ENCODE results near the gene RAPGEF2.

The RAPGEF2 gene

DNA sequence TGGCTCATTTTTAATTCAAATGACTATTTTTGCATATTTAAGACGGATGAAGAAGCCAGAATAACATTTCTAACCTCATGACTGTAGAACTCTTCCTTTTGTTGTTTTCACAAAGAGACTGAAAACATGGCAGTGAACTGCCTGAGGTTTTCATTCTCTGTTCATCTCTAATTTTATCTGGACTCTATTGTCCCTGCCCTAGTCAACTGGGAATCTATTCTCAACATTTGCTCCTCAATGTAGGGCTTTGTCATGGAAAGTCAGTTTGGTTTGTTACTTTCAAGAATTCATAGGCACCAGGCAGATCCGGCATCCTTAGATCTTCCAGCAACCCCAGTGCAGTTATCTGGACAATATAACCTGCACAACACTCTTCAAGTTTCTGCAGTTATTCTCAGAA is 277.0 kb downstream of the RAPGEF2 start:
- DNase-seq: no peak

DNA sequence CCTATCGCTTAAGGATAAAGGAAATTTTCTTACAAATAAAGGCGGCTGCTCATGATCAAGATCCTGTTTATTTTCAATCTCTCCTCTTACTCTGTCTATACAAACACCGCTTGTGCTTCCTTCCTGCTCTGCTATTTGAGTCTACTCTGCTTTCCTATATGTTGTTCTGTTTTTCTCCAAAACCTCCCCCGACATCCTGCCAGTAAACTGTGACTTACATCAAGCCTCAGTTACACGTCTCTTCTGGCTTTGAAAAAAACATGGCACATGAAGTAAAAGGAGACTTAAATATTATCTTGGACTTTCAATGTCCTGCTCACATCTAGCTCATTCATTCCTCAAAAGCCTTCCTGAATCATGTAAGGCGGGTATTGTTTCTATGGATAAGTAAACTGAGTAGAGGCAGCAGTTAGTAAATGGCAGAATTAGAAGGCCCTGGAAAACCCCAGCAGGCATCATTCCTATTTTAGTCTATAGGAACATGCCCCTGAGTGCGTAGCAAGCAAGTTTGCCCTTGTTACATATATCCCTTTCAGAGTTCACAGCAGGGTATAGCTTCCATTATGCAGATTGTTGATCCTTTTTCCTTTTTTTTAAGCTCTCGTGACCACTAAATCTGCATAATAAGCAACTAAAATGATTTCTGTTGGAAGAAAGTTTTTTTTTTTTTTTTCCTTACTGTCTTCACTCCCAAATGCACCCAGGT is 280.1 kb downstream of the RAPGEF2 start:
- DNase-seq: no peak

DNA sequence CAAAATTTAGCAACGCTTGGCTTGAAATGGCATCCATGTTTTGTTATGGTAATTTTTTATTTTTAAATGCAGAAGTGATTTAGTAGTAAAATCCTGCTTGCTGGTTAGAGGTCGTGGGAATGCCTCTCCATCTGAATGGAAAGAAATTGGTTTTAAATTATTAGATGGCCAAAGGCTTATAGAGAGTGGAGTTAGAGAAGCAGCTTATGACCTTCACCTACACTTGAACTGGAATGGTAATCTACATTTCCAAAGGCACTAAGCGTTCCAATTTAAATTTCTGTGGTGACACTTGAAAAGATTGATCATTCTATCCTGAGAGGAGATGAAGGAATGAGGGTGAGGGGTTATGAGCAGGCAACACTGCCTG is 280.7 kb downstream of the RAPGEF2 start:
- DNase-seq: no peak

DNA sequence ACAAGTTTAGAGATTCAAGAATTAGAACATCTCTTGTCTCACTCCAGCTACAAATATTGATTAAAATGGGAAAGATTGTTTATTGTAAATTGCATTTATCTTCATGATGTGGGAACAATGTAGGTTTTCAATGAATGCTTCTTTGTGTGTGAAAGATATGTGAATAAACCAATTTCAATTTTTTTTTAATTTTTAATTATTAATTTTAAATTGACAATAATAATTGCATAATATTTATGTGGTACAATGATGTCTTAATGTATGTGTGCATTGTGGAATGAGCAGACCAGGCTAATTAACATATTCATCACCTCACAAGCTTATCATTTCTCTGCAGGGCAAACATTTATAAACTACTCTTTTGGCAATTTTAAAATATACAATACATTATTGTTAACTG is 281.1 kb downstream of the RAPGEF2 start:
- no peak for DNase-seq

DNA sequence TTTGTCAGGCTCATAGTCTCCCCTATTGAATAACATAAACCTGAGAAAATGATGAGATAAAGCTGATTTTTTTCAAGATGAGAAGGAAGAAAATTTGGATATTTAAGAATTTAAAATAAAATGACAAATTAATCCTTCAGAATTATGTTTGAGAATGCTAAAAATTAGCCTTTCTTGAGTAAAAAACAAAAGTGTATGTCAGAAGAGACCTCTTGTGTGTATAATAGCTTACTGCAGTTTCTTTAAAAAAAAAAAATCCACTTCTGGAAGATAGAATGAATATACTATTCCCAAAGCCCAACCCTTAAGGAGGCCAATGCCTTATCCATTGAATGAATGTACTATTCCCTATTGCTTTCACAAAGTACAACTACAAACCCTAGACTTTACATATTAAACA is 281.8 kb downstream of the RAPGEF2 start:
- DNase-seq: no peak

DNA sequence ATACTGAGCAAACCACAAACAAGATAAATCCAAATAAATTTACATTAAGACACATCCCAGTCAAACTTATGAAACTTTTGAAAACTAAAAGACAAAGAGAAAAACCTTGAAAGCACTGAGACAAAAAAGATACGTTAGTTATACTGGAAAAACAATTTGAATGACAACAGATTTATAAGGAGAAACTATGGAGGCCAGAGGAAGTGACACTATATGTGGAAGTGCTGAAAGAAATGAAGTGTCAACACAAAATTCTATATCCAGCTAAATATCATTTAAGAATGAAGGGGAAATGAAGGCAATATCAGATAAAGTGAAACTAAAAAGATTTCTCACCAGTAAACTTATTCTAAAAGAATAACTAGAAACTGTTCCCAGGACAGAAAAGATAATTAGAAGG is 283.7 kb downstream of the RAPGEF2 start:
- no peak for DNase-seq

DNA sequence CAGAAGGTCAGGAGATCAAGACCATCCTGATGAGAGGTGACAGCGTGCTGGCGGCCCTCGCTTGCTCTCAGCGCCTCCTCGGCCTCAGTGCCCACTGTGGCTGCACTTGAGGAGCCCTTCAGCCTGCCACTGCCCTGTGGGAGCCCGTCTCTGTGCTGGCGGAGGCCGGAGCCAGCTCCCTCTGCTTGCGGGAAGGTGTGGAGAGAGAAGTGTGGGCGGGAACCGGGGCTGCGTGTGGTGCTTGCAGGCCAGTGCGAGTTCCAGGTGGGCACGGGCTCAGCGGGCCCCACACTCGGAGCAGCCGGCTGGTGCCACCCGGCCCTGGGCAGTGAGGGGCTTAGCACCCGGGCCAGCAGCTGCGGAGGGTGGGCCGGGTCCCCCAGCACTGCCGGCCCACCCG is 286.9 kb downstream of the RAPGEF2 start:
- no peak for DNase-seq

DNA sequence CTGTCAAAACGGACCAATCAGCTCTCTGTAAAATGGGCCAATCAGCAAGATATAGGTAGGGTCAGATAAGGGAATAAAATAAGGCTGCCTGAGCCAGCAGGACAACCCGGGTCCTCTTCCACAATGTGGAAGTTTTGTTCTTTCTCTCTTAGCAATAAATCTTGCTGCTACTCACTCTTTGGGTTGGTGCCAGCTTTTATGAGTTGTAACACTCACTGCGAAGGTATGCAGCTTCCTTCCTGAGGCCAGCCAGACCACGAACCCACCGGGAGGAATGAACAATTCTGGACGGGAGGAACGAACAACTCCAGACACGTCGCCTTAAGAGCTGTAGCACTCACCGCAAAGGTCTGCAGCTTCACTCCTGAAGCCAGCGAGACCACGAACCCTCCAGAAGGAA is 287.8 kb downstream of the RAPGEF2 start:
- DNase-seq: no peak

DNA sequence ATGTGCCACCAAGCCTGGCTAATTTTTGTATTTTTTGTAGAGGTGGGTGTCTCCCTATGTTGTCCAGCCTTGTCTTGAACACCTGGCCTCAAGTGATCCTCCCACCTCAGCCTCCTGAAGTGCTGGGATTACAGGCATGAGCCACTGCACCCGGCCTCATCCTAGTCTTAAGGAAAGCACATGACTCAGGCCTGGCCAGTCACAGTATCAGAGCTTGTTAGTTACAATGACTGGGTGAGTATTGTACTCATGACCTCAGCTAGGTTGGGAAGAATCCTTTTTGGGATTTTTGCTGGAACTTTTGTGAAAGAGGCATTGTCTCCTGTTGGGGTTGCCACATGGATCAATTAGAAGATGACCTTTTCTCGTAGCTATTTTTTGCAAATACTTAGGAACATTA is 292.8 kb downstream of the RAPGEF2 start:
- no peak for DNase-seq

DNA sequence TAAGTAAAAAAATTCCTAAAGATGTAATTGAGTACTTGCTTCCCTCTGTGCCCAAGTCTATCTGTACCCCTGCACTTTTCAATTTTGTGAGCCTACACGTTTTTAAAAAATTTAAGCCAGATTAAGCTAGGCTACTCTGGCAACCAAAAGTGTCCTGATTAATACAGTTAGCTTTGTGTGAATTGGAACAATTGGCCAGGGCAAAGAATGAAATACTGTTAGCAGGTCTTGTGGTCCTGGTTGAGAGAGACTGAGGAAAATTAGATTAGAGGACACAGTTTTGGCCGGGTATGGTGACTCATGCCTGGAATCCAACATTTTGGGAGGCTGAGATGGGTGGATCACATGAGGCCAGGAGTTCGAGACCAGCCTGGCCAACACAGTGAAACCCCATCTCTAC is 293.3 kb downstream of the RAPGEF2 start:
- no peak for DNase-seq

DNA sequence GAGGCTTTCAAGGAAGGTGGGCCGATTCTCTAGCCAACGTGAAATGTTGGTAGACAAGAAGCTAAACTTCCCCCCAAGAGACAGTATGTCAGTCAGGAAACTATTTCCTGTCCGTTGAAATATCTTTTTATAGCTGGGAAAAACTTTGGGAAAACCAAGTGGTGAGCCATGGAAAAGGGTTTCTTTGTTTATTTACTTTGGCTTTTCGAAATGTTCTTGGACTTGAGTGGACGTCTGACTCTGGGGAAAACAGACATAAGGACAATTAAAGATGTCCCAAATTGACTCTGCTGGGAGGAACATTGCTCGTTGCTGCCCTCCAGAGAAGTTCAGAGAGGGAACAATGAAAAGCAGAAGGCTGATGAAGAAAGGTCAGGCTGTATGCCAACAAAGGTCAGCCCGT is 295.4 kb downstream of the RAPGEF2 start:
- no peak for DNase-seq

DNA sequence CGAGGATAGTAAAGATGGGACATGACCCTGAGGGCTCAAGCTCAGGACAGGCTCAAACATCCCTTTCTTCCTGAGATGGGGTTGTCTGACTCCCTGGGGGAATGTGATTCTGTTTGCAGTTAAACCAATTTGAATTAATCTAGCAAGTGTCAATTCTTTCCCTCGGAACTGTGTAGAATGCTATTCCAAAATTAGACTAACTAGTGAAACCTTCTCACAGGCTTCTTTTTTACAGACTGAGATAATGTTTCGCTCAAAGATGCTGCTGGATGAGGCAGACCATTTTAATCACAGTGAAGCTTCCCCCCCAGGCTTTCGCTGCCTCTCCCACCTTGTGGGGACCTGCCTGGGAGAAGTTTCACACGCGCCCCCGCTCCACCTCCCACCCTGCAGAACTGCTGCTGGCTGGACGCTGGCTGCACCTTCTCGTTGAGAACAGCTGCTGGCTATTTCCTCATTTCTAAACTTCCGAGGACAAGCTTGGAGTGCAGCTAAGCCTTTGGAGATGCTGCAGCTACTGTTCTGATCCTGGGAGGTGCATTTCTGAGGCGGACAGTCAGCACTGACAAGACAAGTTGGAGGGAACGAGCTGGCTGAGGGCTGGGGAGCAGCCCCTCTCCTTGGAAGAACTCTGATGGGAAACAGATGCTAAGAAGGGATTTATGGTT is 297.8 kb downstream of the RAPGEF2 start:
- DNase-seq: no peak

DNA sequence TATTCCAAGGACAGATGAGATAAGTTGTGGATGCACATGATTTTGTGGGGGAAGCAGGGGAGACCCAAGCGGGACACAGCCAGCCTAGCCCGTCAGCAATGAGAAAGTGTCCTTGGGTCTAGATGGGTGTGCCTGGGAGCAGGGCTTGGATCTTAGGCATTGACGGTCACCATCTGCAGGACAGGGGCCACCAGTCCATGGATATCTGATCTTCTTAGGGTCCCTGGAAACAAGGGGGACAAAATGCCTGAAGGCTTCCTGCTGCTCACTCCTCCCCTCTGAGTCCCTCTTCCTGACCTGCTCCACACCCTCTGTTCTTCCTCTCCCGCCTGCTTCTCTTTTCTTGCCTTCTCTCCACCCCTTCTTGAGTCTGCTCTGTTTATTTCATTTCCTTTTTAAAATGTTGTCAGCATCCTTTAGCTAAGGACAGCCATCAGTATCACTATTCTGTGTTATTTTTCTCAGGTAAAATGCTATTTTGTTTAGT is 298.4 kb downstream of the RAPGEF2 start:
- no peak for DNase-seq

DNA sequence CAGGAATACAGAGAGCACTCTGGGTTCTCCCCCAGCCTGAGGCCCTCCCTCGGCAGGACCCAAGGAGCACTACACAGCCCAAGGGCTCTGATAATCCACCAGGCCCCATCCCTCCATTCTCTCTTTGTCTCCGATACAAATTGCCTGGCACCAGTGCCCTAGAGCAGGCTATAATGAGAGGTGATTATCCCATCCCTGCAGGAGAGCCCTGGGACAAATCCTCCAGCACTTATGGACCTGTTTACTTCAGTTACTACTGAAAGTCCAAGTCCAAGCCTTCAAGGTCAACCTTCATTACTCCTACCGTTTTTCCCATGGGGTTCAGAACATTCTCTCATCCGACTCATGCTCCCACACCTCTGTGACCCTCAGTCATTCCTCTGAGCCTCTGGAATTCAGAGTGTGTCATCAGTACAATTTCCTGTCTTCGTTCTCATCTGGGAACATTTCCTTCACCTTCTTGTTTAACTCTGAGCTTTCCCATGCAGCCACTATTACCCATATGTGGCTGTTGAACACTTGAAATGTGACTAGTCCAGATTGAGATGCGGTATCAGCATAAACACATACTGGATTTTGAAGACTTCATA is 299.0 kb downstream of the RAPGEF2 start:
- no peak for DNase-seq

All from activated T-cell treated with anti-CD3 and anti-CD28 coated beads for 4 hours (primary cell).